ENCODE results near the gene MTHFD1L.

The MTHFD1L gene

GRCh38 chr6:150999107-150999506 is 133.6 kb downstream of the MTHFD1L start:
- TF ChIP-seq NFRKB (IDR thresholded peaks at IDR 0.05) (no peak), SP1 (IDR thresholded peaks at IDR 0.05) (no peak), LEF1 (IDR thresholded peaks at IDR 0.05; ENCODE audit: borderline replicate concordance) (no peak), FOXA1 (IDR thresholded peaks at IDR 0.05) (no peak), HDGF (IDR thresholded peaks at IDR 0.05; ENCODE audit: borderline replicate concordance) (no peak), SUZ12 (IDR thresholded peaks at IDR 0.05) (no peak), BHLHE40 (IDR thresholded peaks at IDR 0.05; ENCODE audit: borderline replicate concordance) (no peak), FOXK2 (IDR thresholded peaks at IDR 0.05) (no peak), ELF4 (IDR thresholded peaks at IDR 0.05) (no peak), ZNF384 (IDR thresholded peaks at IDR 0.05) (no peak), TARDBP (IDR thresholded peaks at IDR 0.05) (no peak), CTBP1 (IDR thresholded peaks at IDR 0.05; ENCODE audit: borderline replicate concordance) (no peak), ARNT (IDR thresholded peaks at IDR 0.05) (no peak), FOXM1 (IDR thresholded peaks at IDR 0.05; ENCODE audit: borderline replicate concordance) (no peak)
- POLR2A ChIA-PET, result no interaction called here
- no peak for DNase-seq (ENCODE audit: extremely low spot score)
- CTCF ChIA-PET, result interaction anchor here (0.6 to 0.8 kb wide), 2 partner anchors 15 to 19 kb away, joined by 3 read pairs; no protein-coding TSS in a partner anchor

- ChIA-PET POLR2A (no interaction called here), CTCF (interaction anchor here (0.6 to 0.8 kb wide), 2 partner anchors 15 to 18 kb away, joined by 3 read pairs; no protein-coding TSS in a partner anchor)
- no peak for DNase-seq (ENCODE audit: extremely low spot score)
- TF ChIP-seq NFRKB (IDR thresholded peaks at IDR 0.05) (no peak), FOXK2 (IDR thresholded peaks at IDR 0.05) (no peak), LEF1 (IDR thresholded peaks at IDR 0.05; ENCODE audit: borderline replicate concordance) (no peak), L3MBTL2 (conservative IDR thresholded peaks at IDR 0.05) (no peak), ZNF384 (IDR thresholded peaks at IDR 0.05) (no peak), SP1 (IDR thresholded peaks at IDR 0.05) (no peak), TARDBP (IDR thresholded peaks at IDR 0.05) (no peak)
Measured at GRCh38 chr6:150999576-150999975, 134.1 kb downstream of the MTHFD1L start.

- no peak for TF ChIP-seq SUZ12 (IDR thresholded peaks at IDR 0.05)
- TF ChIP-seq PKNOX1 (IDR thresholded peaks at IDR 0.05), result no peak
- no peak for TF ChIP-seq TARDBP (IDR thresholded peaks at IDR 0.05)
- TF ChIP-seq HDGF (IDR thresholded peaks at IDR 0.05; ENCODE audit: borderline replicate concordance), result no peak
- no peak for TF ChIP-seq CTBP1 (IDR thresholded peaks at IDR 0.05; ENCODE audit: borderline replicate concordance)
- TF ChIP-seq L3MBTL2 (conservative IDR thresholded peaks at IDR 0.05), result no peak
- no peak for TF ChIP-seq LEF1 (IDR thresholded peaks at IDR 0.05; ENCODE audit: borderline replicate concordance)
- TF ChIP-seq BHLHE40 (IDR thresholded peaks at IDR 0.05; ENCODE audit: borderline replicate concordance), result no peak
- no peak for TF ChIP-seq ZNF384 (IDR thresholded peaks at IDR 0.05)
- no peak for TF ChIP-seq FOXM1 (IDR thresholded peaks at IDR 0.05; ENCODE audit: borderline replicate concordance)
- no peak for TF ChIP-seq SP1 (IDR thresholded peaks at IDR 0.05)
- no peak for TF ChIP-seq ELF4 (IDR thresholded peaks at IDR 0.05)
- TF ChIP-seq ARNT (IDR thresholded peaks at IDR 0.05), result no peak
- TF ChIP-seq FOXK2 (IDR thresholded peaks at IDR 0.05), result no peak
- no peak for TF ChIP-seq FOXA1 (IDR thresholded peaks at IDR 0.05)
- no peak for TF ChIP-seq NFRKB (IDR thresholded peaks at IDR 0.05)
- ChIA-PET CTCF (interaction anchor here (0.7 to 1.0 kb wide), 2 partner anchors 13 kb away, joined by 3 to 4 read pairs; no protein-coding TSS in a partner anchor), POLR2A (no interaction called here)
- no peak for DNase-seq (ENCODE audit: extremely low spot score)
Measured at GRCh38 chr6:151001387-151002056, 136.0 kb downstream of the MTHFD1L start.

GRCh38 chr6:151002057-151002450 is 136.6 kb downstream of the MTHFD1L start:
- CTCF ChIA-PET, result interaction anchor here (0.7 kb wide), 1 partner anchor 12 kb away, joined by 3 read pairs; no protein-coding TSS in a partner anchor
- TF ChIP-seq FOXA1 (IDR thresholded peaks at IDR 0.05) (no peak), LEF1 (IDR thresholded peaks at IDR 0.05; ENCODE audit: borderline replicate concordance) (no peak), SUZ12 (IDR thresholded peaks at IDR 0.05) (no peak), FOXK2 (IDR thresholded peaks at IDR 0.05) (no peak), L3MBTL2 (conservative IDR thresholded peaks at IDR 0.05) (no peak), ARNT (IDR thresholded peaks at IDR 0.05) (no peak), TARDBP (IDR thresholded peaks at IDR 0.05) (no peak), PKNOX1 (IDR thresholded peaks at IDR 0.05) (no peak), NFRKB (IDR thresholded peaks at IDR 0.05) (no peak), ELF4 (IDR thresholded peaks at IDR 0.05) (no peak), ZNF384 (IDR thresholded peaks at IDR 0.05) (no peak), SP1 (IDR thresholded peaks at IDR 0.05) (no peak), HDGF (IDR thresholded peaks at IDR 0.05; ENCODE audit: borderline replicate concordance) (no peak), FOXM1 (IDR thresholded peaks at IDR 0.05; ENCODE audit: borderline replicate concordance) (no peak), BHLHE40 (IDR thresholded peaks at IDR 0.05; ENCODE audit: borderline replicate concordance) (no peak), CTBP1 (IDR thresholded peaks at IDR 0.05; ENCODE audit: borderline replicate concordance) (no peak)
- no peak for DNase-seq (ENCODE audit: extremely low spot score)
- POLR2A ChIA-PET, result no interaction called here

GRCh38 chr6:151002491-151002935 is 137.0 kb downstream of the MTHFD1L start:
- DNase-seq (ENCODE audit: extremely low spot score), result no peak
- no peak for TF ChIP-seq FOXK2 (IDR thresholded peaks at IDR 0.05)
- TF ChIP-seq LEF1 (IDR thresholded peaks at IDR 0.05; ENCODE audit: borderline replicate concordance), result no peak
- no peak for TF ChIP-seq CTBP1 (IDR thresholded peaks at IDR 0.05; ENCODE audit: borderline replicate concordance)
- TF ChIP-seq FOXA1 (IDR thresholded peaks at IDR 0.05), result no peak
- no peak for TF ChIP-seq BHLHE40 (IDR thresholded peaks at IDR 0.05; ENCODE audit: borderline replicate concordance)
- TF ChIP-seq SP1 (IDR thresholded peaks at IDR 0.05), result no peak
- TF ChIP-seq FOXM1 (IDR thresholded peaks at IDR 0.05; ENCODE audit: borderline replicate concordance), result no peak
- TF ChIP-seq ZNF384 (IDR thresholded peaks at IDR 0.05), result no peak
- TF ChIP-seq L3MBTL2 (conservative IDR thresholded peaks at IDR 0.05), result no peak
- TF ChIP-seq SUZ12 (IDR thresholded peaks at IDR 0.05), result no peak
- TF ChIP-seq ELF4 (IDR thresholded peaks at IDR 0.05), result no peak
- TF ChIP-seq PKNOX1 (IDR thresholded peaks at IDR 0.05), result no peak
- POLR2A ChIA-PET, result no interaction called here
- CTCF ChIA-PET, result no interaction called here
